Dendritic cell treated with granulocyte-macrophage colony-stimulating factor and Interleukin-4, amounts not matched to agents 40 ng/mL and 50 ng/mL, for 4 days (primary cell): Measurements from ENCODE around the gene GBP5.
"Not testable (repeated sequence)": the region's sequence is repeated elsewhere in the genome, so short reads cannot be mapped to it uniquely, and the experiment has no call there.

Source experiments
- H3K27ac Mint-ChIP-seq: one replicate; pipeline ENCODE4 v1.8.0; 2022; ENCODE audit warnings: mild to moderate bottlenecking, mixed read lengths
- H3K27me3 Mint-ChIP-seq: one replicate; pipeline ENCODE4 v1.8.0; 2022; ENCODE audit warnings: mild to moderate bottlenecking, mixed read lengths
- H3K36me3 Mint-ChIP-seq: one replicate; pipeline ENCODE4 v1.8.0; 2022; ENCODE audit warnings: low read depth, mixed read lengths
- H3K4me1 Mint-ChIP-seq: one replicate; pipeline ENCODE4 v1.8.0; 2022; ENCODE audit warnings: low read depth, mixed read lengths
- H3K4me3 Mint-ChIP-seq: one replicate; pipeline ENCODE4 v1.8.0; 2022; ENCODE audit warnings: mild to moderate bottlenecking, moderate library complexity, mixed read lengths
- H3K9me3 Mint-ChIP-seq: one replicate; pipeline ENCODE4 v1.8.0; 2022; ENCODE audit warnings: mixed read lengths
- intact Hi-C: fragments of 100-400 bp; cut with micrococcal nuclease; formaldehyde crosslinking; loops from one replicate; pipeline ENCODE4 v1.15.0; 2022

GBP5 gene

GRCh38 chr1:89270423-89270822 lies 2.2 kb downstream of the GBP5 start:
- Mint-ChIP-seq H3K4me1 (peaks cover 29% of the 10 kb centered on the region), H3K9me3 (no peaks in the 10 kb centered on the region), H3K36me3 (peaks cover 39% of the 10 kb centered on the region), H3K4me3 (no peak overlapping the region), H3K27me3 (no peaks in the 10 kb centered on the region), H3K27ac (no peak overlapping the region)
- intact Hi-C loops = no loop called here

- Mint-ChIP-seq H3K4me1 (peaks cover 24% of the 10 kb centered on the region), H3K9me3 (no peaks in the 10 kb centered on the region), H3K27me3 (no peaks in the 10 kb centered on the region), H3K36me3 (peaks cover 46% of the 10 kb centered on the region), H3K4me3 (no peak overlapping the region), H3K27ac (no peak overlapping the region)
- intact Hi-C loops = no loop called here
Measured at GRCh38 chr1:89269277-89269676, 3.4 kb downstream of the GBP5 start.

GRCh38 chr1:89262643-89263042 lies 10.0 kb downstream of the GBP5 start:
- intact Hi-C loops = no loop called here
- peaks cover 5% of the 10 kb centered on the region for H3K9me3 Mint-ChIP-seq
- peaks cover 23% of the 10 kb centered on the region for H3K4me1 Mint-ChIP-seq
- peaks cover 42% of the 10 kb centered on the region for H3K36me3 Mint-ChIP-seq
- no peaks in the 10 kb centered on the region for H3K27me3 Mint-ChIP-seq
- no peak overlapping the region for H3K27ac Mint-ChIP-seq
- H3K4me3 Mint-ChIP-seq = no peak overlapping the region

- H3K4me1 Mint-ChIP-seq = peaks cover 23% of the 10 kb centered on the region
- no peaks in the 10 kb centered on the region for H3K27me3 Mint-ChIP-seq
- H3K36me3 Mint-ChIP-seq = peaks cover 38% of the 10 kb centered on the region
- peaks cover 10% of the 10 kb centered on the region for H3K9me3 Mint-ChIP-seq
- intact Hi-C loops = no loop called here
- no peak overlapping the region for H3K4me3 Mint-ChIP-seq
- no peak overlapping the region for H3K27ac Mint-ChIP-seq
Measured at GRCh38 chr1:89261926-89262515, 10.6 kb downstream of the GBP5 start.

- Mint-ChIP-seq H3K9me3 (peaks cover 12% of the 10 kb centered on the region), H3K27ac (no peak overlapping the region), H3K4me3 (no peak overlapping the region), H3K36me3 (peaks cover 26% of the 10 kb centered on the region), H3K4me1 (peaks cover 23% of the 10 kb centered on the region), H3K27me3 (no peaks in the 10 kb centered on the region)
- intact Hi-C loops = no loop called here
Measured at GRCh38 chr1:89260566-89261255, 11.9 kb downstream of the GBP5 start.

GRCh38 chr1:89260042-89260441 lies 12.6 kb downstream of the GBP5 start:
- Mint-ChIP-seq H3K4me3 (no peak overlapping the region), H3K27me3 (no peaks in the 10 kb centered on the region), H3K4me1 (peaks cover 23% of the 10 kb centered on the region), H3K27ac (no peak overlapping the region), H3K9me3 (peaks cover 12% of the 10 kb centered on the region), H3K36me3 (peaks cover 24% of the 10 kb centered on the region)
- intact Hi-C loops = no loop called here

- intact Hi-C loops = no loop called here
- H3K4me3 Mint-ChIP-seq = no peak overlapping the region
- peaks cover 23% of the 10 kb centered on the region for H3K4me1 Mint-ChIP-seq
- no peaks in the 10 kb centered on the region for H3K27me3 Mint-ChIP-seq
- peaks cover 19% of the 10 kb centered on the region for H3K36me3 Mint-ChIP-seq
- H3K9me3 Mint-ChIP-seq = peaks cover 12% of the 10 kb centered on the region
- H3K27ac Mint-ChIP-seq = no peak overlapping the region
Measured at GRCh38 chr1:89259283-89259971, 13.2 kb downstream of the GBP5 start.

GRCh38 chr1:89257041-89257440 lies 15.6 kb downstream of the GBP5 start:
- intact Hi-C loops = no loop called here
- peaks cover 25% of the 10 kb centered on the region for H3K9me3 Mint-ChIP-seq
- no peaks in the 10 kb centered on the region for H3K36me3 Mint-ChIP-seq
- peaks cover 12% of the 10 kb centered on the region for H3K4me1 Mint-ChIP-seq
- no peak overlapping the region for H3K27ac Mint-ChIP-seq
- no peak overlapping the region for H3K4me3 Mint-ChIP-seq
- no peaks in the 10 kb centered on the region for H3K27me3 Mint-ChIP-seq

- H3K27me3 Mint-ChIP-seq, H3K27ac Mint-ChIP-seq, H3K4me1 Mint-ChIP-seq, intact Hi-C loops, H3K36me3 Mint-ChIP-seq, H3K4me3 Mint-ChIP-seq: not testable (repeated sequence)
- peaks cover 25% of the 10 kb centered on the region for H3K9me3 Mint-ChIP-seq
Measured at GRCh38 chr1:89255581-89255980, 17.1 kb downstream of the GBP5 start.

GRCh38 chr1:89254658-89255287 lies 17.9 kb downstream of the GBP5 start:
- intact Hi-C loops = no loop called here
- no peaks in the 10 kb centered on the region for H3K27me3 Mint-ChIP-seq
- H3K9me3 Mint-ChIP-seq = peaks cover 28% of the 10 kb centered on the region
- H3K27ac Mint-ChIP-seq = no peak overlapping the region
- no peak overlapping the region for H3K4me3 Mint-ChIP-seq
- peaks cover 5% of the 10 kb centered on the region for H3K4me1 Mint-ChIP-seq
- H3K36me3 Mint-ChIP-seq = no peaks in the 10 kb centered on the region

GRCh38 chr1:89243046-89243445 lies 29.6 kb downstream of the GBP5 start:
- H3K27me3 Mint-ChIP-seq = no peaks in the 10 kb centered on the region
- intact Hi-C loops = no loop called here
- H3K4me1 Mint-ChIP-seq = no peaks in the 10 kb centered on the region
- H3K9me3 Mint-ChIP-seq = peaks cover 22% of the 10 kb centered on the region
- H3K27ac Mint-ChIP-seq = no peak overlapping the region
- H3K4me3 Mint-ChIP-seq = no peak overlapping the region
- no peaks in the 10 kb centered on the region for H3K36me3 Mint-ChIP-seq
